ENCODE measurements around the gene SLC5A6.
"Not testable (repeated sequence)": the region's sequence is repeated elsewhere in the genome, so short reads cannot be mapped to it uniquely, and the experiment has no call there.

SLC5A6 gene

GRCh38 chr2:27204566-27204965, 7.5 kb downstream of the SLC5A6 start:
- DNase-seq (ENCODE audit: low spot score) = no peak

- DNase-seq (ENCODE audit: low spot score) = no peak
These were observed 8.3 kb downstream of the SLC5A6 start for GRCh38 chr2:27203741-27204140.

DNA sequence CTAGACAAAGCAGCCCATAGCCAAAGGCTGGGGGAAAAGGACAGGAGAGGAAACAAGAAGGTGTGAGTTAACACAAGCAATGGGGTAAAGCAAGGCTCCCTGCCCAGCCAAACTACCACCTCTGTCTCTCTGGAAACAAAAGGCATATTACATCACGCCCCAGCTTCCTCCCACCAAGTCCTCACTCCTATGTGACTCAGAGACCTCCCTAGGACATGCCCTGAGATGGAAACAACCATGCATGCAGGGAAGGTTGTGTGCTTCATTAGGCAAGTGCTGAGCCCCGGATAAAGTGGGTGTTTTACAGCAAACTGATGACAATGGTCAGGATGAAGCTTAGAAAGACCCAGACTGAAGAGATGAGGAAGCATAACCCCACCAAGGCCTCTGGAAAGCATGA, 9.2 kb downstream of the SLC5A6 start:
- DNase-seq (ENCODE audit: low spot score) = no peak

DNA sequence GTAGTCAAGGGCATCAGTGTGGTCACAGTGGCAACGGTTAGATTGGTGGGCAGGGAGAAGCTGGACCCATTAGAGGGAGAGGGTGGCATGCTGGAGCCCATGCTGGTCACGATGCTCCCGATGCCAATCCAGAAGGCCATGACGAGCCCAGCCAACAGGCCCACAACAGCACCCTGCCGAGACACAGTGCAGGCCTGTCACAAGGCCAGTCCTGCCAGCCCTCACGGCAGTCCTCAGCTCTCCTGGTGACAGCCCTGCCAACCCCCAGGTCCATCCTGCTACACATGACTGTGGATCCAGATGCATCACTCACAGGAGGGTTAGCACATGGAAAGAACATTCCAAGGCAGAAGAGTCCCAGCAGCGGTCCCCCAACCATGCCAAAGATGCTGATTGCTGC, 10.4 kb downstream of the SLC5A6 start:
- no peak for DNase-seq (ENCODE audit: low spot score)

DNA sequence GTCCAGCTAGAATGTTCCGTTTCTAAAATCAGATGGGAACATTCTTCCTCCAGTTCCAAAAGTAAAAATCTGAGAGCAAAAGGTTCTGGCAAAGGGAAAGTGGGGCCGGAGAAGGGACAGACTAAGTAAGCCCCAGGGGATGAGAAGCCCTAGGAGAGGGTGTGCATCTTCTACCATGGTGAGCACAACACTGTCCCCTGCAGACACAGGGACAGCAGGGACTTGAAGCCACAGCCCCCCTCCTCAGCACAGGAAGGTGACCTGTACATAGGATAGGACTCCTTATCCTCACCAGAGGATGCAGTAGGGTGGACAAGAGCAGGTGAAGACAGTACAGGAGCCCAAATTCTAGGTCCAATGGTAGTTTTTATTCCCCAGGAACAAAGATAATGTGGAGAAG, 12.8 kb downstream of the SLC5A6 start:
- no peak for DNase-seq (ENCODE audit: low spot score)

DNA sequence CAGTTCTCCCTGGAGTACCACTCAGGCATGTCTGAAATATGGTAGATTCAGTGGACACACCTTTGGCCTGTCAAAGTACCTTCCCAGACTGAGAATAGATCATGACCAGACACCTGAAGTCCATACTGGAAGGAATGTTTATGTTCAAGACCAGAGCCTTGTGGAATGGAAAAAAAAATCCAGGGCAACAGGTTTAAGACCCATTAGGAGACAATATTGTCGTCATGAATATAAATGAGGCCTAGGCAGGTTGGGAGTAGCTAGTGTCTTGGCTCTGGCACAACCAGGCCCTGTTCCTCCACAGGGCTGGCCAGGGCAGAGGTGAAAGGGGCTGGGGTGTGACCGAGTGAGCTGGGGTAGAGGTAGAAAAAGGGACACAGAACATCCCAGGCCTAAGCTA, 13.4 kb downstream of the SLC5A6 start:
- DNase-seq (ENCODE audit: low spot score) = no peak

DNA sequence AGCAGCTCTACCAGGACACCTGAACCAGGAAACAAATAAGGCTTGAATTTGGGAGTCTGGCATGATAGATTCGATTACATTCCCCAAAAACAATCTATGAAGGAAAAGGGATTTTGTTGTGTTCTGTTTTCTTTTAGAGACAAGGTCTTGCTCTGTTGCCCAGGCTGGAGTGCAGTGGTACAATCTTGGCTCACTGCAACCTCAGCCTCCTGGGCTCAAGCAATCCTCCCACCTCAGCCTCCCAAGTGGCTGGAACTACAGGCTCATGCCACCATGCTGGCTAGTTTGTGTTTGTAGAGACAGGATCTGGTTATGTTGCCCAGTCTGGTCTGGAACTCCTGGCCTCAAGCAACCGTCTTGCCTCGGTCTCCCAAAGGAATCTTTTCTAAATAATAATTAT, 14.0 kb downstream of the SLC5A6 start:
- not testable (repeated sequence) for DNase-seq (ENCODE audit: low spot score)

DNA sequence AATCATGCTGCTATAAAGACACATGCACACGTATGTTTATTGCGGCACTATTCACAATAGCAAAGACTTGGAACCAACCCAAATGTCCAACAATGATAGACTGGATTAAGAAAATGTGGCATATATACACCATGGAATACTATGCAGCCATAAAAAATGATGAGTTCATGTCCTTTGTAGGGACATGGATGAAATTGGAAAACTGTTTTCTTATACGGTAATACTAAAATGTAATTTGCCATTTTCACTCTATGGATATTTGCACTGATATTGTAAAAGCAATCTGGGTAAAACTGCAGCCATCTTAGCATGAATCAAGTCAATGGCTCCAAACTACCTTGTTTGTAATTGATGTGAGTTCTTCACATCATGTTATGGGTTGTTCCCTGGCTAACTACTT, 16.3 kb downstream of the SLC5A6 start:
- not testable (repeated sequence) for DNase-seq (ENCODE audit: low spot score)

DNA sequence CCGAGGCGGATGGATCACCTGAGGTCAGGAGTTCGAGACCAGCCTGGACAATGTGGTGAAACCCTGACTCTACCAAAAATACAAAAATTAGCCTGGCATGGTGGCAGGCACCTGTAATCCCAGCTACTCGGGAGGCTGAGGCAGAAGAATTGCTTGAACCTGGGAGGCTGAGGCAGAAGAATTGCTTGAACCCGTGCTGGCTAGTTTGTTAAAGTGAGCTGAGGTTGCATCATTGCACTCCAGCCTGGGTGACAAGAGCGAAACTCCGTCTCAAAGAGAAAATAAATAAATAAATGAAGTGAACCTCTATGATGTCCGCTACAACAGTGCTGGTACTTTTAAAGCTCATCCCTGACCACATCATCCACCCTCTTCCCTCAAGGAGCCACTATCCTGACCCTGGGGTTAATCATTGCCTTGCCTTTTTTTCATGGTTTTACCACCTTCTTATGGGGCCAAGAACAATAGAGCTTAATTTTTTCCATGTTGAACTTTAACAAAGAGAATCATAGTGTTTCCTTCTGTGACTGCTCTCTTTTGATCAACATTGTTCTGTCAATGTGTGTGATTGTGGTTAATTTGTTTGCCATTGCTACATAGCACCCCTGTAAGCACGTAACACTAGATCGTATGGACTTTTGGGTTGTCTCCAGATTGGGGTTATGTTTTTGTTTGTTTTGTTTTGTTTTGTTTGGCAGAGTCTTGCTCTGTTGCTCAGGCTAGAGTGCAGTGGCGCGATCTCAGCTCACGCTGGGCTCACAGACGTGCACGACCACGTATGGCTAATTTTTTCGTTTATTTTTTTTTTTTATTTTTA, 17.3 kb downstream of the SLC5A6 start:
- no peak for DNase-seq (ENCODE audit: low spot score)

- peak; percentile 37 for DNase-seq (ENCODE audit: low spot score)
These were observed 20.8 kb downstream of the SLC5A6 start for GRCh38 chr2:27191070-27191829.

DNA sequence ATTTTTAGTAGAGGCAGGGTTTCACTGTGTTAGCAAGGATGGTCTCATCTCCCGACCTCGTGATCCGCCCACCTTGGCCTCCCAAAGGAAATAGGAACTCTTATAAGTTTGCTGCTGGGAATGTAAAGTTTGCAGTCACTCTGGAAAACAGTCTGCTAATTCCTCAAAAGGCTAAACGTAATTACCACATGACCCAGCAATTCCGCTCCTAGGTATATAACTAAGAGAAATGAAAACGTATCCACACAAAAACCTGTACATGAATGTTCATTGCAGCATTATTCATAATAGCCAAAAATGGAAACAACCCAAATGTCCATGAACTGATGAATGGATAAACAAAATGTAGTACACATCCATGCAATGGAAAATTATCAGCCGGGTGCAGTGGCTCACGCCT, 22.1 kb downstream of the SLC5A6 start:
- DNase-seq (ENCODE audit: low spot score) = no peak

DNA sequence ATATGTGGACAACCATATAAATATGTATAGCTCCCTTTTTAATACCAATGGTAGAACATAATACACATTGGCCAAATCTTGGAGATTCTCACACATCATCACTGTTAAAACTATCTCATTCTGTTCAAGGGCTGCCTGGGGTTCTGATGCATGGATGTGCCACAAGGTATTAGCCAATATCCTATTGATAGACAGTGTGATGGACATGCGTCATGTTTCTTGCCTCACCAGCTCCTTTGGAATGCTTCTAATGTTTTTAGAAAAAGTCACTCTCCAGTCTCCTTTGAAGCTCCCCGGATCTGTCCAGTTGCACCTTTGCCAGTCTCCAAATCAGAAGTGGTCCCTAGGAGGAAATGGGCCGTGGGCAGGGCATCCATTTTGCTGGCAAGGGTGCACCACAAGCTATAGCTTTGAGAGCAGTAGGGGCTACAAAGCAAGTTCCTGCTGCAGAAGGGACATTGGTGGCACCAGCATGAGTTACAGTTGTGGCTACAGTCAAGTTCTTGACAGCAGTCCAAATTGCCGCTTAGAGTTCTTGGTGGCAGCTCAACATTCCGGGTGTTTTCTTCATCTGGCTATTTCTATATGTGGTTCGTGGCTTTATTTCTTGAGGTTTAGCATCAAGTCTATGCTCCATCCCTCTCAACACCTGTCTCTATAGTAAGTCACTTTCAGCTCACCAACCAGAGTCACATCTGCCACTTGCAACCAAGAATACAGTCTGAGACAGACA, 25.3 kb downstream of the SLC5A6 start:
- DNase-seq (ENCODE audit: low spot score) = no peak

DNA sequence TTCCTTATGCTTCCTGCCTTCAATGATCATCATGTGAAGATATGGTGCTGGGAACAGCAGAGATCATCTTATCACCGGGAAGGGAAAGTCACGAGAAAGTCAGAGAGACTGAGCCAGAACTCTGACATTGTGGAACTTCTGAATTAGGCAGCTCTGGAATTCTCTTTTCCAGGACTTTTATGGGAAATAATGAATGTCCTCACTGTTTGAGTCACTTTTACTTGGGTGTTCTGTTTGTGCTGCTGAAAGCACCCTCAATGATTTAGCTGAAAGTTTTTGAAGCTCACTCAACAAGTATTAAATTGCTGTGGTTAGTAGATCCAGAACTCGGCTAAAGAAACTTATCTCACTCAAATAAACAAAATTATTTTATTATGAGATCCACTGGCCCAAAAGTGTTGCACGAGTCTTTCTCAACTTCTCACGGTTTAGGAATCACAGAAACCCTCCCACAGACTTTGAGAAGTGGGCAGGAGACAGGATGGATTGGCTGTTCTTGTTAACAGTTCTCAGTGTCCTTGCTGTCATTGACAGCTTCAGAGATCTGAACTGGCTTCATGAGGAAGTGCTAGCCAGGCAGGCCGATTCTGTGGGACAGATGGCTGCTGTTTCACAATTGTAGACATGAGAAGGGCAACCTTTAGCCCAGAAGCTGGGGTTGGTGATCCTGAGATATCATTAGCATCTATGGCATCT, 26.6 kb downstream of the SLC5A6 start:
- no peak for DNase-seq (ENCODE audit: low spot score)

GRCh38 chr2:27184115-27184514, 28.0 kb downstream of the SLC5A6 start:
- DNase-seq (ENCODE audit: low spot score) = no peak

DNA sequence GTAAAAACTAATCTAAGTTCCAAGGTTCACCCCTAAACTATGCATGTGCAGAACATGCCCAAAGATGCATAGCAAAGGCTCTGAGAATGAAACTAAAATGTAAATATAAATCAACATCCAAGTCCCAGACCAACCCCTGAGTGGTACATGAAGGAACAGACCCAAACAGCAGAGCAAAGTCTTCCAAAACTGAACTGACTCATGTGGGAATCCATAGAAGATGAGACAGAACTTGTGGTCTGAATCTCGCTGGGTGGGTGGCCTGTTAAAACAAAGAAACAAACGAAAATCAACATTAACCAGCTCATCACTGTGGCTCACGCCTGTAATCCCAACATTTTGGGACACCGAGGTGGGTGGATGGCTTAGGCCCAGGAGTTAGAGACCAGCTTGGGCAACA, 29.7 kb downstream of the SLC5A6 start:
- DNase-seq (ENCODE audit: low spot score) = no peak

- no peak for DNase-seq (ENCODE audit: low spot score)
These were observed 32.6 kb downstream of the SLC5A6 start for GRCh38 chr2:27179344-27180000.

GRCh38 chr2:27178469-27178868, 33.6 kb downstream of the SLC5A6 start:
- DNase-seq (ENCODE audit: low spot score) = no peak

DNA sequence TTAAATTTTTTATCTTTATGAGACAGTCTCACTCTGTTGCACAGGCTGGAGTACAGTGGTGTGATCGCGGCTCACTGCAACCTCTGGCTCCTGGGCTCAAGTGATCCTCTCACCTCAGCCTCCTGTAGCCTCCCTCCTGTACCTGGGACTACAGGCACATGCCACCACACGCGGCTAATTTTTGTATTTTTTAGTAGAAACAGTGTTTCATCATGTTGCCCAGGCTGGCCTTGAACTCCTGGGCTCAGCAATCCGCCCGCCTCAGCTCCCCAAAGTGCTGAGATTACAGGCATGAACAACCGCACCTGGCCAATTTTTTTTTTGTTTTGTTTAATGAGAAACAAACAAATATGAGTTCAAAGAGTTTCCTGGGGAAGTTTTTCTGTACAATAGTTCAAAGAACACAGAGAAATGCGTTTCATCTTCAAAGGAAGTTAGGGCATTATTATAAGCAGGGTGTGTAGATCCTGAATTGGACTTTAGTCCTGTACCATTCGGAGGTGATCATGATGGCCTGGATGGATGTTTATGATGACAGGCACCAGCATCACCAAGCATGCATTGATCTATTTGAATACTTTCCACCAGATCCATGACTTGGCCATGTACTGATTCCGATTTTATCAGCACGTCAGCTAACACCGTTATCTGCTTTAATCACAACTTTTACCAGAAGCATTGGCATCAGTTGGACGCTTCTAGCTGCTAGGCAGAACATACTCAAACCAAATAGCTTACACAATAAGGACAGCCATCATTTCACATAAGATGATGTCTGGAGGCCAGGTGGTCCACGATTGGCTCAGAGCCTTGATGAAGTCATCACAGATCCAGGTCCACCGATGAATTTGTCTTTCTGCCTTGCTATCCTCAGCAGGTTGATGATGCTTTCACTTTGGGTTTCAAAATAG, 34.4 kb downstream of the SLC5A6 start:
- DNase-seq (ENCODE audit: low spot score) = no peak

DNA sequence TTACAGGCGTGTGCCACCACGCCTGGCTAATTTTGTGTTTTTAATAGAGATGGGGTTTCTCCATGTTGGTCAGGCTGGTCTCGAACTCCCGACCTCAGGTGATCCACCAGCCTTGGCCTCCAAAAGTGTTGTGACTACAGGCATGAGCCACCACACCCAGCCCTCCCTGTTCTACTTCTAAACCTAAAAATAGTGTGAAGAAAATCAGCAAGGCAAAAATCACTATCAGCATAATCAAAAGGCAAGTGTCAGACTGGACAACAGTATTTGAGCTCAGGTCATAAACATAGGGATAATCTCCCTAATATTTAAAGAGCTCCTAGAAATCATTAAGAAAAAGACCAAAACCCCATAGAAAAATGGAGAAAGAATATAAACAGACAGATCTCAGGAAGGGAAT, 36.3 kb downstream of the SLC5A6 start:
- not testable (repeated sequence) for DNase-seq (ENCODE audit: low spot score)

DNA sequence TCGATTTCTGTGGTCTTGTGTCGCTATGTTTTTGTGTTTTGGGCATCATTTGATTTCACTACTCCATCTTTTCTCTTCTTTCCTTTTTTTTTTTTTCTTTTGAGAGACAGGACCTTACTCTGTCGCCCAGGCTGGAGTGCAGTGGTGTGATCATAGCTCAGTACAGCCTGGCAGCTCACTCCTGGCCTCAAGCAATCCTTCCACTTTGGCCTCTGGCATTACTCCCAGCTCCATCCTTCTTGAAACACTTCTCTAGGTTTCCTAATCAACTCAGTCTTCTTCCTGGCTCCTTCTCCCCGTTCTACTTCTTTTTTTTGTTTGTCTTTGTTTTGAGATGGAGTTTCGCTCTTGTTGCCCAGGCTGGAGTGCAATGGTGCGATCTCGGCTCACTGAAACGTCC, 36.7 kb downstream of the SLC5A6 start:
- no peak for DNase-seq (ENCODE audit: low spot score)

- DNase-seq (ENCODE audit: low spot score) = no peak
These were observed 37.4 kb downstream of the SLC5A6 start for GRCh38 chr2:27174638-27175037.

All from hematopoietic multipotent progenitor cell treated with erythropoietin and hydrocortisone succinate and interleukin-3 and kit ligand, for 17 days (in vitro differentiated cells).